GM19193 (cell line): ENCODE results near the gene PPP2R5D.
A peak's percentile ranks its signal among the peaks of the same experiment; 100 is the strongest.

Experiments used
- POLR2A ChIP-seq: IDR thresholded peaks from 4 replicates; pipeline ENCODE4 v1.6.1; 2011; ENCODE audit not compliant: insufficient read depth, insufficient read length; ENCODE audit errors: extremely low read depth

Gene PPP2R5D

GRCh38 chr6:43007126-43007525 lies 22.8 kb downstream of the PPP2R5D start:
- no peak for TF ChIP-seq POLR2A

DNA sequence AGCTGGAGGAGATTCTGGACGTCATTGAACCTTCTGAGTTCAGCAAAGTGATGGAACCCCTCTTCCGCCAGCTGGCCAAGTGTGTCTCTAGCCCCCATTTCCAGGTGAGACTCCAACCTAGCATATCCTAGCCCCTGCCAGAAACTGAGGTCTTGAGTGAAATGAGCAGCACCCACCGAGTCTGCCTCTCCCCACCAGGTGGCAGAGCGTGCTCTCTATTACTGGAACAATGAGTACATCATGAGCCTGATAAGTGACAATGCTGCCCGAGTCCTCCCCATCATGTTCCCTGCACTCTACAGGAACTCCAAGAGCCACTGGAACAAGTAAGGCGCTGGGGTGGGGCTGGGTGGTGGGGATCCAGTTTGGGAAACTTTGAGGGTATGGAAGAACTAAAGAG lies 24.8 kb downstream of the PPP2R5D start:
- no peak for TF ChIP-seq POLR2A

GRCh38 chr6:43011207-43011606 lies 26.8 kb downstream of the PPP2R5D start:
- TF ChIP-seq POLR2A, result no peak

- TF ChIP-seq POLR2A, result no peak
These were observed 28.0 kb downstream of the PPP2R5D start for GRCh38 chr6:43012364-43012763.

DNA sequence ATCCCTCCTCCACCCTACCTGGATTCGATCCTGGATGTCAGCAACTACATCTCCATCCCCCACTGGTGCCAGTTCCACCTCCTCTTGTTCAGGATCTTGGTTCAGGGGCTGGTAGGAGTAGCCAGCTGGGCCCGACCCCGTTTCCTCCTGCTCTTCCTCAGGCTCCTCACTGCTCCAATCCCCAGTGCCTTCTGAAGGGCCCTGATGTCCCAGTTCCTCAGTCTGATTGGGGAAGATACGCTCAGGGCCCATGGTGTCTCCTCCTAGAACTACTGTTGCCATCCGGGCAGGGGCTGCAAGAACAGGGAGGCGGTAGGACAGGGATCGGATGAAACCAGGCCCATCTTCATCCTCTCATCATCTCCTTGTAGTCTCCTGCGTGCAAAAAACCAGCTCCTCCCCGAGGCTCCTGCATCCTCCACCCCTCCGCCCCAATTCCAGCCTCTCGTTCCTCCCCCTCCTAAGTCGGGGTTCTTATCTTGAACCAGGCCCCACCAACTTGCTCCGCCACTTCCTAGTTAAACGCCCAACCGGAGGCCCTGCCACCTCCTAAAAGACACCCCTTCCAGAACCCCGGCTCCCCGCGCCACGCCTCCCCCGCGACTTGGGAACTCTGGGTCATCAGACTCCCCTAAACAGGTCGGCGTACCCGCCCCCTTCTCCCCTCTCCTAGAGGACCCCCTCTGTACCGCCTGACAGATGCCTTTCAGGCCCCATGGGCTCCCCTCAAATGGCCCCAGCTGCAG lies 28.9 kb downstream of the PPP2R5D start:
- TF ChIP-seq POLR2A, result no peak

DNA sequence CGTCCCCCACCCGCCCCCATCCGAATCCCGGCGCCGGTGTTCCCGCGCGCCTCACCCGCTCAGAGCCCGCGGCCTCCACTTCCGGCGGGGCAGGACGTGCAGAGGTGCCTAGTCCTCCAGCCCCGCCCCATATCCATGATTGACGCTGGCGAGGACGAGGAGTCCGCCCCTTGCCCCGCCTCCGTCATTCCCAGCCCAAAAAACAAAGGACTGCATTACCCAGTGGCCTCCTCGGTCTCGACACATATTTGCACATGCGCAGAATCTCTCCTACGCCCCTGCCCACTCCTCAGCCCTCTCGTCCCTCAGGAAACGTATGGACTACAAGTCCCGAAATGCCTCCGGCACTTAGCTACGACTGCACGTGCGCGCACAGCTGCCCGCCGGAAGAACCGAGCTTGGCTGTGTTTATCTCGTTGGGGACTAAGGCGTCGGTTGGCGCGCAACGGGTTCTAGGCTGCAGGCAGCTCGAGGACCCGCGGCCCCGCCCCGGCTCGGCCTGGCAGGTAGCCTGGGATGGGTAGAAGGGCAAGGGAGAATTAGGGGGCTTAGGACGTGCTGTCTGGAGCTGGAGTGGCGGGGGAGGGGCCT lies 29.6 kb downstream of the PPP2R5D start, which contains the start of the genes KLHDC3 and MEA1:
Gene KLHDC3, plus strand, starts transcription at position 407 of the 591 bp plus-strand sequence. CDS start 2,944 bp downstream, outside the sequence.
Gene MEA1, minus strand, starts transcription at position 104 of the 591 bp plus-strand sequence. CDS start 133 bp downstream, outside the sequence.
- TF ChIP-seq POLR2A, result peak; percentile 51

DNA sequence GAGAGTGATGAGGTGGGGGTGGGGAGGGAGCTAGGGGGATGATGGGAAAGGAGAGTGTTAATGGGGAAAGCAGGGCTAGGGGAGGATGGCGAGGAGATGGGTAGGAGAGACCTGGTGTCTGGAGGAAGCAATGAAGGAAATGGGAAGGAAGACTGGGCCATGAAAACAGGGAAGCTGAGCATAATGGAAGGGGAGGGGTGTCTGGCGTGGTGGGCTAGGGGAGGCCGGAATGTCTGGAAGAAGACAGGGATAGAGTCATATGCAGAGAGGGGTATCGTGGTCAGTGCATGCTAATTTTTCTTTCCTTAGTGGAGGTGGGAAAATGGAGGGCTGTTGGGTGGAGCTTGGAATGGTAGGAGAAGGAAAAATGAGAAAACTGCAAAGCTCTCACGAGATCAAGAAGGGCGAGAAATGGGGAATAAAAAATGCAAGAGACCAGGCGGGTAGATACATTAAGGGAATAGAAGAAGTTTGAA lies 30.1 kb downstream of the PPP2R5D start:
- no peak for TF ChIP-seq POLR2A

DNA sequence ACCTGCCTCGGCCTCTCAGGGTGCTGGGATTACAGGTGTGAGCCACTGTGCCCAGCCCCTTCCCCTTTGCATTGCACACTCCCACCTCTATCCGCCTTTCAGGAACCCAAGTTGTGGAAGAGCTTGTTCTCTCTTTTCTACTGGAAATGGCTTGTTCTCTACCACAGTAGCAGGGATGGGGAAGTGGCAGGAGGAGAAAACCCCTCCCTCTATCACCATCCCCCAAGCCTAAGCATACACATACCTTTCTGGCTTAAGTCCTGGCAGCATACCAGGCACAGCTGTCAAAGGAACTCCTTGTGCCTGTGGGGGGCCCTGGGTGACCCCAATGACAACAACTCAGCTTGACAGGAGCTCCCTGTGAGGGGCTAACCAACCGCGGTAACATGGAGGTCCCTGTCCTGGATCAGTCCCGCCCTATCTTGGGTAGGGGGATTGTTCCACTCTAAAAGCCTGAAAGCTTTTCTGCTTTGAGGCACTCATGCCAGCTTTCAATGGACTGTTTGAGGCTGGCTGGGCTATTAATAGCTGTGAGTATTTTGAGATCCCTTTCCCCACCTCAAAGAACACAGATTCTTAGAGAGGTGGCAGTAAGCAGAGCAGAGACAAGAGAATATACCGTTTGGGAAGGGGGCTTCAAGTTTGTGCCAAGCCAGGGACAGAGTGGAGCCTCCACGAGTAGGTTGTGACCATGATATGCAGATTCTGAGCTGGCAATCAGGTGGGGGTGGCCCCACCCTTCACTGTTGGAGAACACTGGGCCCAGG lies 32.0 kb downstream of the PPP2R5D start:
- TF ChIP-seq POLR2A, result no peak

GRCh38 chr6:43016943-43017334 lies 32.6 kb downstream of the PPP2R5D start:
- no peak for TF ChIP-seq POLR2A

DNA sequence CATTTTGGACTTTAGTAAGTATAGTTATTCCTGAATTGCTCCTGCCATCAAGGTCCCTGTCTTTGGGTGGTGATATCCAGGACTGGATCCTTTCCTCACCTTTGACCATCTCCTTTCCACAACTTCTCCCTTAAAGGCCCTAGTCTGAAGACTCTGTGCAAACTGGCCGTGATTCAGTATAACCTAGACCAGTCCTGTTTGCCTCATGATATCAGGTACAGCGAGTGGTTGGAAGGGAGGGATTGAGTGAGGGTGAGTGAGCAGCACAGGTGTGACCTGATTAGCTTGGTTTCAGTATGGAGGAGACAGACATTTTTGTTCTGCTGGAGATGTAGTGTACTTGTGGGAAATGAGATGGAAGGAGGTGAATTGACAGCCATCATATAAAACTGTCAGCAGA lies 34.8 kb downstream of the PPP2R5D start:
- no peak for TF ChIP-seq POLR2A

GRCh38 chr6:43020052-43020705 lies 35.8 kb downstream of the PPP2R5D start:
- TF ChIP-seq POLR2A, result no peak

DNA sequence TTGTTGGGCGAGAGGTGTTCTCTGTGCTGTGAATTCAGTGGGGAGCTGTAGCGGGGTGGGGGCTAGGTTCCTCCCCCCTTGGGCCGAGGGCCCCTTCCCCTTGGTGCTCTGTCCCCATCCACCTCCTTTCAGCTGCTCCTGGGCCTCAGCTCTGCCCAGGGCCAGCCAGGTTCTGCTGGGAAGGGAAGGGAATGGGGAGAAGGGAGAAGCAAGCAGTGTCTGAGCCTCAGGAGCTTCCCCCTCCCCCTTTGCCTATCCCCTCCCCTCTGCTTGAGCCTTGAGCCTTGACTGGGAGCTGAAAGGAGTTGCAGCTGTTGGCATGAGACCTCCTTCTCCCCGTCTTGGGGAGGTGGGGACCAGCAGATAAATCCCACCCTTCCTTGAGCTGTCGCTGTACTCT lies 36.5 kb downstream of the PPP2R5D start:
- no peak for TF ChIP-seq POLR2A

DNA sequence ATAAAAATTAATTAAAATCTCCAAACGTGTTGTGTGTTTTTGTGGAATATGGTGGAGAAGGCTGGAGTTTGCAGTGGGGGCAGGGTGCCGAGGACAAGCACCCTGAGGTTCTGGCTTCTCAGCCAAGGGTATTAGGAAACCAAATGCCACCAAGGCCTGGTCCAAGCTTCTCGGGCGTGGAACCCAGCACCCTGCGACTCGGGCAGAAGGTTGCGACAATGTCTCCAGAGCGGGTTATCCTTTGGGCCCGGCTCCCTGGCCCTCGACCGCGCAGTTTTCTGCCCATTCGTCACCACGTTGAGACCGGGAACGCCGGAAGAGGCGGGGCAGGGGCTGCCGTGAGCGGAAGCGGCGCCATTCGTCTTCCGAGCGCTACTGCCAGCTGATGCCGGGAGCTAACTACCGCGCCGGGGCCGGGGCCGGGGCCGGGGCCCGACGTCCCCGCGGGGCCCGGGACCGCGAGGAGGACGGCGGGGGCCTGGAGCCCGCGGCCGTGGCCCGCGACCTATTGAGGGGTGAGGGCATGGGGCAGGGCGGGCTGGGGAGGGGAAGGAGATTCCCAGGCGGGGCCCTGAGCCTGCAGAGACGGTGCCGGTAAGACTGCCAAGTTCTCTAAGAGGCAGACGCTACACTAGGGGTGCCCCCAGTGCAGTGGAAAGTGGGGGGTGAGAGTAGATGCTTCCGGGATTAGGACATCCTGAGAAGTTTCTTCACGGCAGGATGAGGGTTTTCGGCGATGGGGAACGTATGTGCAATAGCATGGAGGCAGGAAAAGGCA lies 37.1 kb downstream of the PPP2R5D start, which contains the start of gene RRP36:
Gene RRP36, plus strand, starts transcription at position 354 of the 778 bp plus-strand sequence. Its CDS starts 32 bp downstream, at position 386.
- TF ChIP-seq POLR2A, result peak; percentile 78

DNA sequence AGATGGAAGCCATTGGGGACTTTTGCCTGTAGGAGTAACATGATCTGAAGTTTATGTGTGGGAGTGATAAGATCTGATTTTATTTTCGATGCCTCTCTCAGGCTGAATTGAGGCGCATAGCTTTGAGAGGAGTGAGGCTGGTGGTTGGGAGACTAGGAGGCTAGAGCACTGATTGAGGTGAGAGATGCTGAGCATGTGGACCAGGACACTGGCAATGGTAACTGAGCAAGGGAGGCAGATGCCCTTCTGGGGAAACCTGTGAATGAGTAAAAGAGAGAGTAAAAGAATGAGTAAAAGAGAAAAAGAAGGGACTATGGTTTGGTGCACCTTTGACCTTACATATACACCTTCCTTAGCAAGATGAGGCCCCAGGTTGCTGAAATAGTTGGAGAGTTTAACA lies 40.1 kb downstream of the PPP2R5D start:
- TF ChIP-seq POLR2A, result no peak
